Measurements from ENCODE around the gene MED27.

DNA sequence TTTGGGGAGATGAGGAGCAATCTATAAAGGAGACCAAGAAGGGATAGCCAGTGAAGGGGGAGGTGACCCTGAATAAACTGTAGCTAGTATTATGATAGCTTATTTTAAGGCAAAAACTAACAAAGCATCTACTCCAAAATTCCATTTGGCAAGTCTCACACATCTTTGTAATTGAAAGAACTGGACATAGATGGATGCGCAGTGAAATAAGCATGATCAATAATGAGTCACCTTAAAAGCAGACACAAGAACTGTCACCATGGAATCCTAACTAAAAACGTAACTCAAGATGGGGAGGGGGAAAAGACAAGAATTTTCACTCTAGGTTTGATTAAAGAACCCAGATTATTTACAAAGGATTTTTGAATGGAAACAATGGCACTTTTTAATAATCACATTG is 164.5 kb downstream of the MED27 start:
- TF ChIP-seq, protein P1, sequence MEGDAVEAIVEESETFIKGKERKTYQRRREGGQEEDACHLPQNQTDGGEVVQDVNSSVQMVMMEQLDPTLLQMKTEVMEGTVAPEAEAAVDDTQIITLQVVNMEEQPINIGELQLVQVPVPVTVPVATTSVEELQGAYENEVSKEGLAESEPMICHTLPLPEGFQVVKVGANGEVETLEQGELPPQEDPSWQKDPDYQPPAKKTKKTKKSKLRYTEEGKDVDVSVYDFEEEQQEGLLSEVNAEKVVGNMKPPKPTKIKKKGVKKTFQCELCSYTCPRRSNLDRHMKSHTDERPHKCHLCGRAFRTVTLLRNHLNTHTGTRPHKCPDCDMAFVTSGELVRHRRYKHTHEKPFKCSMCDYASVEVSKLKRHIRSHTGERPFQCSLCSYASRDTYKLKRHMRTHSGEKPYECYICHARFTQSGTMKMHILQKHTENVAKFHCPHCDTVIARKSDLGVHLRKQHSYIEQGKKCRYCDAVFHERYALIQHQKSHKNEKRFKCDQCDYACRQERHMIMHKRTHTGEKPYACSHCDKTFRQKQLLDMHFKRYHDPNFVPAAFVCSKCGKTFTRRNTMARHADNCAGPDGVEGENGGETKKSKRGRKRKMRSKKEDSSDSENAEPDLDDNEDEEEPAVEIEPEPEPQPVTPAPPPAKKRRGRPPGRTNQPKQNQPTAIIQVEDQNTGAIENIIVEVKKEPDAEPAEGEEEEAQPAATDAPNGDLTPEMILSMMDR (IDR thresholded peaks at IDR 0.05) = no peak
- TF ChIP-seq POLR2A (IDR thresholded peaks at IDR 0.05) = no peak
